Panc1 (cell line): Measurements from ENCODE around the gene TIGD6. TPM values are rescaled to one million over a fixed set of nuclear protein-coding genes. Genes with fewer than 3 reads are reported as not detected.

Experiments
- ATAC-seq: fragments of 200-7000 bp; cut with Tn5 transposase; 2 replicates; pipeline ENCODE4 v1.9.1; 2020; ENCODE audit warnings: mild to moderate bottlenecking, moderate library complexity
- BruUV-seq: library from RNA; stranded (reverse); fragments of 400-500 nt; replicated peaks from 2 replicates; lab custom pipeline; 2021; lab: Mats Ljungman, UMichigan
- CTCF ChIA-PET: fragments of 300-600 bp; sonication (Branson Sonifier 250); formaldehyde crosslinking; loops from one replicate; lab custom pipeline; 2022; ENCODE audit warnings: antibody characterized with exemption; lab: Charles Lee
- POLR2A ChIA-PET: fragments of 300-600 bp; sonication (Branson Sonifier 250); formaldehyde crosslinking; loops from one replicate; lab custom pipeline; 2022; ENCODE audit warnings: antibody characterized with exemption; lab: Charles Lee
- DNase-seq: peaks from one replicate; pipeline ENCODE4 v3.0.0-alpha.2; 2010; ENCODE audit warnings: low read depth, low spot score
- H3K27ac ChIP-seq: 2 replicates; pipeline ENCODE4 v1.5.1; 2011; ENCODE audit warnings: mild to moderate bottlenecking, low read length, inconsistent platforms
- H3K27me3 ChIP-seq: fragments of 200-500 bp; sonication (Bioruptor generic); 2 replicates; pipeline ENCODE4 v1.6.0; 2014; ENCODE audit warnings: low read length, inconsistent platforms; ENCODE audit not compliant: control insufficient read depth, insufficient read depth
- H3K36me3 ChIP-seq: fragments of 200-500 bp; sonication (Bioruptor generic); 2 replicates; pipeline ENCODE4 v1.5.1; 2014; ENCODE audit warnings: inconsistent platforms, mild to moderate bottlenecking, low read length, moderate library complexity; ENCODE audit not compliant: control insufficient read depth, insufficient read depth
- H3K4me1 ChIP-seq: 2 replicates; pipeline ENCODE4 v1.5.1; 2011; ENCODE audit warnings: inconsistent platforms, mild to moderate bottlenecking, low read length, moderate library complexity; ENCODE audit not compliant: control insufficient read depth, insufficient read depth
- H3K4me3 ChIP-seq, 2 experiments: 2 replicates each; pipeline ENCODE4 v1.5.1; 2011 to 2012; ENCODE audit warnings: low read depth in 2 of 2, low read length in 2 of 2, mild to moderate bottlenecking in 2 of 2, inconsistent platforms in 1 of 2, moderate library complexity in 1 of 2
- H3K9me3 ChIP-seq: fragments of 200-500 bp; sonication (Bioruptor generic); 2 replicates; pipeline ENCODE4 v1.5.1; 2014; ENCODE audit warnings: low read depth, mild to moderate bottlenecking, inconsistent platforms, low read length, moderate library complexity; ENCODE audit not compliant: control insufficient read depth, insufficient read depth
- POLR2AphosphoS5 ChIP-seq: IDR thresholded peaks from 2 replicates; pipeline ENCODE4 v1.6.1; 2012; ENCODE audit warnings: mild to moderate bottlenecking, low read depth, low read length, moderate library complexity
- SIN3A ChIP-seq: IDR thresholded peaks from 2 replicates; pipeline ENCODE4 v1.6.1; 2012; ENCODE audit warnings: low read depth, mild to moderate bottlenecking, low read length, moderate library complexity, borderline replicate concordance; ENCODE audit not compliant: insufficient read depth
- TCF7L2 ChIP-seq: IDR thresholded peaks from 2 replicates; pipeline ENCODE4 v1.6.1; 2011; ENCODE audit warnings: mild to moderate bottlenecking, low read depth, low read length, inconsistent platforms
- in situ Hi-C: cut with HindIII; loops from 2 replicates; pipeline ENCODE4 v1.10.0; 2016; ENCODE audit warnings: low sequenced_read_pairs, low pct_unique_long_range_greater_than_20kb
- intact Hi-C: fragments of 100-400 bp; cut with micrococcal nuclease; formaldehyde crosslinking; loops from one replicate; pipeline ENCODE4 v1.10.0; 2022; ENCODE audit not compliant: unreplicated experiment
- total RNA-seq: library from RNA; stranded (reverse); gene quantifications from one replicate; pipeline ENCODE4 v1.2.1, GENCODE V29; 2021; ENCODE audit not compliant: unreplicated experiment
- TF ChIP-seq, protein P1 (sequence below): fragments of 450-650 bp; IDR thresholded peaks from 2 replicates; pipeline ENCODE4 v1.5.1; 2017; ENCODE audit warnings: mild to moderate bottlenecking
- TF ChIP-seq, protein P2 (sequence below), 2 experiments: IDR thresholded peaks; 2 replicates each; pipeline ENCODE4 v1.6.1; 2011 to 2012; ENCODE audit warnings: low read depth in 2 of 2, control low read depth in 1 of 2, low read length in 1 of 2, mild to moderate bottlenecking in 1 of 2, moderate library complexity in 1 of 2; ENCODE audit not compliant: insufficient read depth in 1 of 2

TIGD6 gene
- total RNA-seq, 1 experiment from 2014 or later, result 7.1 TPM

DNA sequence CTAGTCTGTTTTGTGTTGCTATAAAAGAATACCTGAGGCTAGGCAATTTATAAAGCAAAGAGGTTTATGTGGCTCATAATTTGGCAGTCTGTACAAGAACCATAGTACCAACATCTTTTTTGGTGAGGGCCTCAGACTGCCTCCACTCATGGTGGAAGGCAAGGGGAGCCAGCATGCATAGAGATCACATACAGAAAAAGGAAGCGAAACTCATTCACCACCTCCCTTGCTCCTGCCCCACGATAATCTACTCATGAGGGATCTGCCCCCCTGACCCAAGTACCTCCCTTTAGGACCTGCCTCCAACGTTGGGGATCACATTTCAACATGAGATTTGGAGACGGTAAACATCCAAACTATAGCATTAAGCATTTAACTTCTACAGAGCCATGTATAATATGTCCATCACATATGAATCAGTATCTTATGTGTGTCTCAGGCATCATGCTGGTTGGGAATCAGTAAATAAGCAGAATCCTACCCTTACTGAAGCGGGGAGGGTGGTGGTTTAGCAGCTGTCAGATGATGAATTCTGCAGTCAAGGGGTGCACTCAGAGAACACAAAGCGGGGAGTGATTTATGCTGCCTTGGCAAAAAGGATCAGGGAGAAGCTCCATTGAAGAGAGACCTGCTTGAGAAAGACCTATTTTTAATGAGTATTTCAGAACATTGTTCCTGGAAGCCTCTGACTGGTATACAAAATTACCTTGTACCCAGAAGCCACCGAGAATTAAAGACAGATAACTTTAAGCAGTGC, 34.9 kb upstream of the TIGD6 start:
- Histone ChIP-seq H3K4me3 (no peak overlapping the region), H3K27me3 (no peaks in the 10 kb centered on the region), H3K36me3 (peaks cover 57% of the 10 kb centered on the region), H3K9me3 (no peaks in the 10 kb centered on the region), H3K27ac (no peak overlapping the region), H3K4me1 (no peaks in the 10 kb centered on the region)
- ChIA-PET POLR2A (no interaction called here), CTCF (no interaction called here)
- TF ChIP-seq TCF7L2, result no peak
- no peak for TF ChIP-seq POLR2AphosphoS5
- no peak for TF ChIP-seq SIN3A
- TF ChIP-seq, protein P1, sequence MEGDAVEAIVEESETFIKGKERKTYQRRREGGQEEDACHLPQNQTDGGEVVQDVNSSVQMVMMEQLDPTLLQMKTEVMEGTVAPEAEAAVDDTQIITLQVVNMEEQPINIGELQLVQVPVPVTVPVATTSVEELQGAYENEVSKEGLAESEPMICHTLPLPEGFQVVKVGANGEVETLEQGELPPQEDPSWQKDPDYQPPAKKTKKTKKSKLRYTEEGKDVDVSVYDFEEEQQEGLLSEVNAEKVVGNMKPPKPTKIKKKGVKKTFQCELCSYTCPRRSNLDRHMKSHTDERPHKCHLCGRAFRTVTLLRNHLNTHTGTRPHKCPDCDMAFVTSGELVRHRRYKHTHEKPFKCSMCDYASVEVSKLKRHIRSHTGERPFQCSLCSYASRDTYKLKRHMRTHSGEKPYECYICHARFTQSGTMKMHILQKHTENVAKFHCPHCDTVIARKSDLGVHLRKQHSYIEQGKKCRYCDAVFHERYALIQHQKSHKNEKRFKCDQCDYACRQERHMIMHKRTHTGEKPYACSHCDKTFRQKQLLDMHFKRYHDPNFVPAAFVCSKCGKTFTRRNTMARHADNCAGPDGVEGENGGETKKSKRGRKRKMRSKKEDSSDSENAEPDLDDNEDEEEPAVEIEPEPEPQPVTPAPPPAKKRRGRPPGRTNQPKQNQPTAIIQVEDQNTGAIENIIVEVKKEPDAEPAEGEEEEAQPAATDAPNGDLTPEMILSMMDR, result no peak
- TF ChIP-seq, protein P2, sequence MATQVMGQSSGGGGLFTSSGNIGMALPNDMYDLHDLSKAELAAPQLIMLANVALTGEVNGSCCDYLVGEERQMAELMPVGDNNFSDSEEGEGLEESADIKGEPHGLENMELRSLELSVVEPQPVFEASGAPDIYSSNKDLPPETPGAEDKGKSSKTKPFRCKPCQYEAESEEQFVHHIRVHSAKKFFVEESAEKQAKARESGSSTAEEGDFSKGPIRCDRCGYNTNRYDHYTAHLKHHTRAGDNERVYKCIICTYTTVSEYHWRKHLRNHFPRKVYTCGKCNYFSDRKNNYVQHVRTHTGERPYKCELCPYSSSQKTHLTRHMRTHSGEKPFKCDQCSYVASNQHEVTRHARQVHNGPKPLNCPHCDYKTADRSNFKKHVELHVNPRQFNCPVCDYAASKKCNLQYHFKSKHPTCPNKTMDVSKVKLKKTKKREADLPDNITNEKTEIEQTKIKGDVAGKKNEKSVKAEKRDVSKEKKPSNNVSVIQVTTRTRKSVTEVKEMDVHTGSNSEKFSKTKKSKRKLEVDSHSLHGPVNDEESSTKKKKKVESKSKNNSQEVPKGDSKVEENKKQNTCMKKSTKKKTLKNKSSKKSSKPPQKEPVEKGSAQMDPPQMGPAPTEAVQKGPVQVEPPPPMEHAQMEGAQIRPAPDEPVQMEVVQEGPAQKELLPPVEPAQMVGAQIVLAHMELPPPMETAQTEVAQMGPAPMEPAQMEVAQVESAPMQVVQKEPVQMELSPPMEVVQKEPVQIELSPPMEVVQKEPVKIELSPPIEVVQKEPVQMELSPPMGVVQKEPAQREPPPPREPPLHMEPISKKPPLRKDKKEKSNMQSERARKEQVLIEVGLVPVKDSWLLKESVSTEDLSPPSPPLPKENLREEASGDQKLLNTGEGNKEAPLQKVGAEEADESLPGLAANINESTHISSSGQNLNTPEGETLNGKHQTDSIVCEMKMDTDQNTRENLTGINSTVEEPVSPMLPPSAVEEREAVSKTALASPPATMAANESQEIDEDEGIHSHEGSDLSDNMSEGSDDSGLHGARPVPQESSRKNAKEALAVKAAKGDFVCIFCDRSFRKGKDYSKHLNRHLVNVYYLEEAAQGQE (IDR thresholded peaks at IDR 0.05; ENCODE audit: insufficient read depth in 1 of 2, low read depth in 2 of 2, low read length in 1 of 2), result no peak
- no peak for ATAC-seq
- BruUV-seq, result no TSS peak
- intact Hi-C loops (no loop called here), in situ Hi-C loops (no loop called here)
- DNase-seq, result no peak

DNA sequence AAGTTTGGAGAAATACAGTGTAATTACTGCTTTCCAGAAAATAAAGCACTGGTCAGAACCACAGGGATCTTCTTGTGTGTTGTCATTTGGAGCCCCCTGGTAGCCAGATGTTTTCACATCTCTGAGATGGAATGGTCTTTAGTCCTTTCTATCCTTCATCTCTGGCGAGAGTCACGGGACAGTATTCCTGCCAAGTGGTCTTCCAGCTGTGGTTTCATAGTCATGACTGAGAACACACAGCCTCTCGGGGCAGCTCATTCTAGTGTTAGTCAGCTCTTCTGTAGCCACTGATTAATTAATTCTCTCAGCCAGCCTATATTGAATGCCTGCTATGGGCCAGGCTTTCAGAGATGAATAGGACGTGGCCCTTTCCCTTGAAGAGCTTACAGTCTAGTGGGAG, 34.2 kb upstream of the TIGD6 start:
- Histone ChIP-seq H3K4me1 (no peaks in the 10 kb centered on the region), H3K27me3 (no peaks in the 10 kb centered on the region), H3K36me3 (peaks cover 57% of the 10 kb centered on the region), H3K9me3 (no peaks in the 10 kb centered on the region), H3K4me3 (no peak overlapping the region), H3K27ac (no peak overlapping the region)
- intact Hi-C loops, result no loop called here
- DNase-seq, result no peak
- BruUV-seq, result no TSS peak
- POLR2A ChIA-PET, result no interaction called here
- TF ChIP-seq, protein P2 (IDR thresholded peaks at IDR 0.05; ENCODE audit: insufficient read depth in 1 of 2, low read depth in 2 of 2, low read length in 1 of 2), result no peak
- TF ChIP-seq TCF7L2 (no peak), SIN3A (no peak), POLR2AphosphoS5 (no peak)
- TF ChIP-seq, protein P1, result no peak
- CTCF ChIA-PET, result no interaction called here
- no peak for ATAC-seq
- in situ Hi-C loops, result no loop called here
